ENCODE results near the gene ZSWIM3.

The ZSWIM3 gene

DNA sequence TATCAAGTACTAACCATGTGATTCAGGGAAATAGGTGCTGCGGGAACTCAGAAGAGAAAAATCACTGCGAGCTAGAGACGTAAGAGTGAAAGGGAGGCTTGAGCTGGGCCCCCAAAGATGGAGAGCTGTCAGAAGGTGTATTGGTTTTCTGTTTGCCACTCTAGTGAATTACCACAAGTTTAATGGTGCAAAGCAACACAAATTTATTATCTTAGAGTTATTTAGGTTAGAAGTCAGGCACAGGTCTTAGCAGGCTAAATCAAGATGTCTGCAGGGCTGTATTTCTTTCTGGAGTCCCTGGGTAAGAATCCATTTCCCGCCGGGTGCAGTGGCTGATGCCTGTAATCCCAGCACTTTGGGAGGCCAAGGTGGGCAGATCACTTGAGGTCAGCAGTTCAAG lies 2.5 kb downstream of the ZSWIM3 start:
- peaks cover 0 to 2% of the 10 kb centered on the region in 2 donors for H3K36me3 ChIP-seq (ENCODE audit: control insufficient read depth in 2 of 2, insufficient read depth in 2 of 2, low read length in 2 of 2)
- peaks cover 24 to 27% of the 10 kb centered on the region in 2 donors for H3K4me1 ChIP-seq (ENCODE audit: control insufficient read depth in 2 of 2, insufficient read depth in 2 of 2, low read length in 2 of 2)
- no peak overlapping the region for H3K4me3 ChIP-seq (ENCODE audit: low read length in 2 of 2)

DNA sequence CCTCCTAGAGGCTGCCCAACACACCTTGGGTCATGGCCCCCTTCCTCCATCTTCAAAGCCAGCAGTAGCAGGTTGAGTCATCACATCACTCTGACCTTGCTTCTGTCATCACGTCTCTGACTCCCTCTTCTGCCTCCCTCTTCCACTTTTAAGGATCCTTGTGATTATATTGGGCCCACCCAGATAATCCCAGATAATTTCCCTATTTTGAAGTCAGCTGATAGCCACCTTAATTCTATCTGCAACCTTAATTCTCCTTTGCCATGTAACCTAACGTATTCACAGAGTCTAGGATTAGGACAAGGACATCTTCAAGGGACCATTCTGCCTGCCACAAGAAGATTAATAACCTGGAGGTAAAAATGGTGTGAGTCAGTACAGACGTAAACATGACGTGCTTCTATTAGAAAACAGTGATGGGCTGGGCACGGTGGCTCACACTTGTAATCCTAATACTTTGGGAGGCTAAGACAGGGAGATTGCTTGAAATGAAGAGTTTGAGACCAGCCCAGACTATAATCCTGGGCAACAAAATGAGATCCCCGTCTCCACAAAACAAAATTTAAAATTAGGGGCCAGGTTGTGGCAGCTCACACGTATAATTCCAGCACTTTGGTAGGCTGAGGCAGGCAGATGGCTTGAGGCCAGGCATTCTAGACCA lies 3.3 kb downstream of the ZSWIM3 start:
- Histone ChIP-seq H3K4me1 (ENCODE audit: control insufficient read depth in 2 of 2, insufficient read depth in 2 of 2, low read length in 2 of 2) (peaks cover 22% of the 10 kb centered on the region in 2 donors), H3K36me3 (ENCODE audit: control insufficient read depth in 2 of 2, insufficient read depth in 2 of 2, low read length in 2 of 2) (no peaks in the 10 kb centered on the region), H3K4me3 (ENCODE audit: low read length in 2 of 2) (no peak overlapping the region), H3K9ac (ENCODE audit: low read depth in 1 of 2, low read length in 2 of 2) (no peak overlapping the region), H3K27ac (ENCODE audit: low read depth in 2 of 2, low read length in 2 of 2) (peak overlapping the region; percentile 43 to 57), H3K27me3 (ENCODE audit: control insufficient read depth in 2 of 2, insufficient read depth in 2 of 2, low read length in 2 of 2) (no peaks in the 10 kb centered on the region), H3K9me3 (ENCODE audit: control insufficient read depth in 2 of 2, low read length in 2 of 2) (no peaks in the 10 kb centered on the region)

More for the DNA sequence above, 2.5 kb downstream of the ZSWIM3 start:
- Histone ChIP-seq H3K27me3 (ENCODE audit: control insufficient read depth in 2 of 2, insufficient read depth in 2 of 2, low read length in 2 of 2) (no peaks in the 10 kb centered on the region), H3K9ac (ENCODE audit: low read depth in 1 of 2, low read length in 2 of 2) (no peak overlapping the region), H3K9me3 (ENCODE audit: control insufficient read depth in 2 of 2, low read length in 2 of 2) (no peaks in the 10 kb centered on the region), H3K27ac (ENCODE audit: low read depth in 2 of 2, low read length in 2 of 2) (no peak overlapping the region)

DNA sequence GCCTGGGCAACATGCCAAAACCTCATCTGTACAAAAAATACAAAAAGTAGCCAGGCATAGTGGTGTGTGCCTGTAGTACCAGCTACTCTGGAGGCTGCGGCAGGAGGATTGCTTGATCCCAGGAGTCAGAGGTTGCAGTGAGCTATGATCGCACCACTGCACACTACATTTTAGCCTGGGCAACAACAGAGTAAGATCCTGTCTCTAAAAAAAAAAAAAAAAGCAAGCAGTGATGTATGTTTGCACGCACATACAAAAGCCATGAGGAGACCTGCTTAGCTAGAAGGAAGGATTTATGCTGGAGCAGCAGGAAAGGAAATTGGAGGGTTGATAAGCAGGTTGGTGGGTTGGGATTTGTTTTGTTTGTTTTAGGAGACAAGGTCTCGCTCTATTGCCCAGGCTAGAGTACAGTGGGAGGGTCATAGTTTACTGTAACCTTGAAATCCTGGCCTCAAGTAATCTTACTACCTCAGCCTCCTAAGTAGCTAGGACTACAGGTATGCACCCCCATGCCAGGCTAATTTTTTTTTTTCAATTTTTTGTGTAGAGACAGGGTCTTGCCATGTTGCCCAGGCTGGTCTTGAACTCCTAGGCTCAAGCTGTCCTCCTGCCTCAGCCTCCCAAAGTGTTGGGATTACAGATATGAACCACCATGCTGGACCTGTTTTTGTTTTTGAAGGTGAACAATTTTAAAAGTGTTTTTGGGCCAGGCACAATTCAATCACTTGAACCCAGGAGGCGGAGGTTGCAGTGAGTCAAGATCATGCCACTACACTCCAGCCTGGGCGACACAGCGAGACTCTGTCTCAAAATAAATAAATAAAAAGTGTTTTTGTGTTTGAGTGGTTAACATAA lies 4.0 kb downstream of the ZSWIM3 start:
- Histone ChIP-seq H3K9me3 (ENCODE audit: control insufficient read depth in 2 of 2, low read length in 2 of 2) (no peaks in the 10 kb centered on the region), H3K27me3 (ENCODE audit: control insufficient read depth in 2 of 2, insufficient read depth in 2 of 2, low read length in 2 of 2) (no peaks in the 10 kb centered on the region), H3K4me1 (ENCODE audit: control insufficient read depth in 2 of 2, insufficient read depth in 2 of 2, low read length in 2 of 2) (peaks cover 16 to 20% of the 10 kb centered on the region in 2 donors), H3K9ac (ENCODE audit: low read depth in 1 of 2, low read length in 2 of 2) (no peak overlapping the region), H3K4me3 (ENCODE audit: low read length in 2 of 2) (no peak overlapping the region), H3K27ac (ENCODE audit: low read depth in 2 of 2, low read length in 2 of 2) (peak overlapping the region; percentile 43 to 57), H3K36me3 (ENCODE audit: control insufficient read depth in 2 of 2, insufficient read depth in 2 of 2, low read length in 2 of 2) (no peaks in the 10 kb centered on the region)

DNA sequence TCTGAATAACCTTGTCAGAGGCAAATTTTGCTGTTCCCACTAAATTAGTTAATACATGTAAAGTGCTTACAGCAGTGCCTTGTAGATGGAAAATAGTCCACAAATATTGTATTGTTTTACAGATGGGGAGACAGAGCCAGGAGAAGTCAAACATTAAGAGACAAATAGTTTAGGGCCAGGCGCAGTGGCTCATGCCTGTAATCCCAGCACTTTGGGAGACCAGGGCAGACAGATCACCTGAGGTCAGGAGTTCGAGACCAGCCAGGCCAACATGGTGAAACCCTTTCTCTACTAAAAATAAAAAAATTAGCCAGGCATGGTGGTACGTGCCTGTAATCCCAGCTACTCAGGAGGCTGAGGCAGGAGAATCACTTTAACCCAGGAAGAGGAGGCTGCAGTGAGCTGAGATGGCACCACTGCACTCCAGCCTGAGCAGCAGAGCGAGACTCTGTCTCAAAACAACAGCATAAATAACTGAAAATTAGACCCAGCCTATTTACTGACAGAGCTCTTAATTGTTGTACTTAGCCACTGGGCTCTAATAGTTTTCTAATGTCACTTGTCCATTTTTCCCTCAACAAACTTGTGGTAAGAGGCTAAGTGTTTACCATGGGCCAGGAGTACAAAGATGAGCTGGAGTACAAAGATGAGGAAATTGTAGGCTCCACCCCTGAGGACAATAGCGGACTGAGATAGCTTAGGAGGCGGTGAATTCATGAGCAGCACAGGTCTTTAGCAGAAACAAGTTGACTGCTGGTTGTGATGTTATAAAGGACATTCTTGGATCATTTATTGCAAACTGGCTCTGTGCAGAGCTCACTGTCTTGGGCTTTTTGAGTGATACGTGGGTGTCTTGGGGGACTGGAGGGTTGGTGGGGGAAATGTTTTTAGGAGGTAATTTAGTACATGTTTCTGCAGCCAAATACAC lies 6.4 kb downstream of the ZSWIM3 start:
- peaks cover 11 to 24% of the 10 kb centered on the region in 2 donors for H3K4me1 ChIP-seq (ENCODE audit: control insufficient read depth in 2 of 2, insufficient read depth in 2 of 2, low read length in 2 of 2)
- peak overlapping the region in 1 of 2 donors; percentile 22 for H3K27ac ChIP-seq (ENCODE audit: low read depth in 2 of 2, low read length in 2 of 2)
- no peaks in the 10 kb centered on the region for H3K9me3 ChIP-seq (ENCODE audit: control insufficient read depth in 2 of 2, low read length in 2 of 2)
- H3K4me3 ChIP-seq (ENCODE audit: low read length in 2 of 2), result no peak overlapping the region
- H3K9ac ChIP-seq (ENCODE audit: low read depth in 1 of 2, low read length in 2 of 2), result no peak overlapping the region
- no peaks in the 10 kb centered on the region for H3K27me3 ChIP-seq (ENCODE audit: control insufficient read depth in 2 of 2, insufficient read depth in 2 of 2, low read length in 2 of 2)
- H3K36me3 ChIP-seq (ENCODE audit: control insufficient read depth in 2 of 2, insufficient read depth in 2 of 2, low read length in 2 of 2), result no peaks in the 10 kb centered on the region

DNA sequence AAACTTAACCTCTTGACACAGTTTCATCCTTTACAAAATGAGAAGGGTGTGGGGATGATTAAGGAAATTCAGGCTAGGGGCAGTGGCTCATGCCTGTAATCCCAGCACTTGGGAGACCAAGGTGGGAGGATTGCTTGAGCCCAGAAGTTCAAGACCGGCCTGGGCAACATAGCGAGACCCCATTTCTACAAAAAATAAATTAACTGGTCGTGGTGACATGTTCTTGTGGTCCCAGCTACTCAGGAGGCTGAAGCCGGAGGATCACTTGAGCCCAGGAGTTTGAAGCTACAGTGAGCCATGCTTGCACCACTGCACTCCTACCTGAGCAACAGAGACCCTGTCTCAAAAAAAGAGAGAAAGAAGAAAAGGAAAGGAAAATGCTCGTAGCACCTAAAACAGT lies 9.0 kb downstream of the ZSWIM3 start:
- H3K9ac ChIP-seq (ENCODE audit: low read depth in 1 of 2, low read length in 2 of 2), result no peak overlapping the region
- no peaks in the 10 kb centered on the region for H3K27me3 ChIP-seq (ENCODE audit: control insufficient read depth in 2 of 2, insufficient read depth in 2 of 2, low read length in 2 of 2)
- no peak overlapping the region for H3K4me3 ChIP-seq (ENCODE audit: low read length in 2 of 2)
- H3K9me3 ChIP-seq (ENCODE audit: control insufficient read depth in 2 of 2, low read length in 2 of 2), result no peaks in the 10 kb centered on the region
- peaks cover 4 to 17% of the 10 kb centered on the region in 2 donors for H3K4me1 ChIP-seq (ENCODE audit: control insufficient read depth in 2 of 2, insufficient read depth in 2 of 2, low read length in 2 of 2)
- H3K27ac ChIP-seq (ENCODE audit: low read depth in 2 of 2, low read length in 2 of 2), result peak overlapping the region in 1 of 2 donors; percentile 32
- no peaks in the 10 kb centered on the region for H3K36me3 ChIP-seq (ENCODE audit: control insufficient read depth in 2 of 2, insufficient read depth in 2 of 2, low read length in 2 of 2)

DNA sequence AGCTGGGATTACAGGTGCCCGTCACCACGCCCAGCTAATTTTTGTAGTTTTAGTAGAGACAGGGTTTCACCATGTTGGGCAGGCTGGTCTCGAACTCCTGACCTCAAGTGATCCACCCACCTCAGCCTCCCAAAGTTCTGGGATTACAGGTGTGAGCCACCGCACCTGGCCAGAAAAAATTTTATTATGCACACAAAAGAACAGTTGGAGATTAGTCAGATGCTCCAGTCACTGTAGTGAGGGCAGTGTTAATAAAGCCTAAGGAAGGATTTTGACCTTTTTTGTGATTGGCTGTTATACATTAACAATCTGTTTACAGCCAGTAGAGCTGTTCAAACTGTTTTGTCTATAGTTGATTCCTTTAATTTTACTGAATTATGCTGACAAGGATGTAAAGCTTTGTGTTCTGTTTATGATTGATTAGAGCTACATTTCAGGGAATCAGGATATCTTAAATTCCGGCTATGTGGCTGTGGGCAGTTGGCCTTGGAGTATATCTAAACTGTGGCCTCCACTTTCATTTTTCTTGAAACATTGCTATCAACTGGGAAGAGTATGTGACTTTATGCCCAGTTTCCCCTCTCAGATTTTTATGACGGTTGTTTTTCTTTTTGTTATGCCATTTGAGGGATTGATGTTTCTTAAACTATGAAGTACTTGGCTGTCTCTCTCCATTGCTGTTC lies 9.9 kb downstream of the ZSWIM3 start:
- Histone ChIP-seq H3K27ac (ENCODE audit: low read depth in 2 of 2, low read length in 2 of 2) (peak overlapping the region; percentile 49 to 62), H3K4me1 (ENCODE audit: control insufficient read depth in 2 of 2, insufficient read depth in 2 of 2, low read length in 2 of 2) (peaks cover 2 to 17% of the 10 kb centered on the region in 2 donors), H3K9ac (ENCODE audit: low read depth in 1 of 2, low read length in 2 of 2) (no peak overlapping the region), H3K36me3 (ENCODE audit: control insufficient read depth in 2 of 2, insufficient read depth in 2 of 2, low read length in 2 of 2) (no peaks in the 10 kb centered on the region), H3K4me3 (ENCODE audit: low read length in 2 of 2) (no peak overlapping the region), H3K9me3 (ENCODE audit: control insufficient read depth in 2 of 2, low read length in 2 of 2) (no peaks in the 10 kb centered on the region), H3K27me3 (ENCODE audit: control insufficient read depth in 2 of 2, insufficient read depth in 2 of 2, low read length in 2 of 2) (no peaks in the 10 kb centered on the region)

DNA sequence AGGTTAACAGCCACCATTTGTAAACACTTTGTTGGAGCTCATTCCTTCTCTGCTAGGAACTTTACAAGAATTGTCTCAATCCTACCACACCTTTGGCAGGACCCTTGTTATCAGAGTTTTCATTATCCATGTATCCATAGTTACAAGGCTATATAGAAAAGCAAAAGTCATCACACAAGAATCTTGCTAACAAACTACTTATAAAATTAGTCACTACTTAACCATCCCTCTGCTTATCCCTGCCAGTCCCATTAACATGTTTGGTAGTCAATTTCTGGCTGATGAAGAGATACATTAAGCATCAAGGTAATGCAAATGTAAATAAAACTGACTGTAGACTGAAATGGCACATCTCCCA lies 10.4 kb downstream of the ZSWIM3 start:
- Histone ChIP-seq H3K4me1 (ENCODE audit: control insufficient read depth in 2 of 2, insufficient read depth in 2 of 2, low read length in 2 of 2) (peaks cover 2 to 17% of the 10 kb centered on the region in 2 donors), H3K4me3 (ENCODE audit: low read length in 2 of 2) (no peak overlapping the region), H3K36me3 (ENCODE audit: control insufficient read depth in 2 of 2, insufficient read depth in 2 of 2, low read length in 2 of 2) (peaks cover 0 to 4% of the 10 kb centered on the region in 2 donors), H3K9me3 (ENCODE audit: control insufficient read depth in 2 of 2, low read length in 2 of 2) (no peaks in the 10 kb centered on the region), H3K27me3 (ENCODE audit: control insufficient read depth in 2 of 2, insufficient read depth in 2 of 2, low read length in 2 of 2) (no peaks in the 10 kb centered on the region), H3K27ac (ENCODE audit: low read depth in 2 of 2, low read length in 2 of 2) (peak overlapping the region; percentile 49 to 62), H3K9ac (ENCODE audit: low read depth in 1 of 2, low read length in 2 of 2) (no peak overlapping the region)

DNA sequence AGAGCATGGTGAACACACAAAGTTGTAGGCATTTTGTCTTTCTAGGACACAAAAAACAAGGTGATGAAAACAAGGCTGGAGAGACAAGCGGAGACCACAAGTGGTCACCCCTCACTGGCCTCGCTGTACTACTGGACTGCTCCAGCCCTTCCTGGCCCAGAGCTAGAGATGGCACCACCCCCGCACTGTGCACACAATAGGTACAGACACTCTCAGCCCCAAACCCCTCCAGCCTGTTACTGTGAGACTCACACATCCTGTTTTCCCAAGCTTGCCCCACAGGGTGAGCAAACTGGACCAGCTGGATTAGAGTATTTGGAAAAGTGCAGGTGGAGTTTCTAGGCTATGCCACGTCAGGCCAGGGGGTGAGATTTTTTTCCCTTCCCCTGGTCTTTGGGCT lies 15.2 kb downstream of the ZSWIM3 start:
- no peak overlapping the region for H3K9ac ChIP-seq (ENCODE audit: low read depth in 1 of 2, low read length in 2 of 2)
- no peak overlapping the region for H3K4me3 ChIP-seq (ENCODE audit: low read length in 2 of 2)
- H3K36me3 ChIP-seq (ENCODE audit: control insufficient read depth in 2 of 2, insufficient read depth in 2 of 2, low read length in 2 of 2), result peaks cover 9 to 16% of the 10 kb centered on the region in 2 donors
- no peaks in the 10 kb centered on the region for H3K9me3 ChIP-seq (ENCODE audit: control insufficient read depth in 2 of 2, low read length in 2 of 2)
- no peak overlapping the region for H3K27ac ChIP-seq (ENCODE audit: low read depth in 2 of 2, low read length in 2 of 2)
- H3K27me3 ChIP-seq (ENCODE audit: control insufficient read depth in 2 of 2, insufficient read depth in 2 of 2, low read length in 2 of 2), result no peaks in the 10 kb centered on the region
- H3K4me1 ChIP-seq (ENCODE audit: control insufficient read depth in 2 of 2, insufficient read depth in 2 of 2, low read length in 2 of 2), result peaks cover 0 to 6% of the 10 kb centered on the region in 2 donors

DNA sequence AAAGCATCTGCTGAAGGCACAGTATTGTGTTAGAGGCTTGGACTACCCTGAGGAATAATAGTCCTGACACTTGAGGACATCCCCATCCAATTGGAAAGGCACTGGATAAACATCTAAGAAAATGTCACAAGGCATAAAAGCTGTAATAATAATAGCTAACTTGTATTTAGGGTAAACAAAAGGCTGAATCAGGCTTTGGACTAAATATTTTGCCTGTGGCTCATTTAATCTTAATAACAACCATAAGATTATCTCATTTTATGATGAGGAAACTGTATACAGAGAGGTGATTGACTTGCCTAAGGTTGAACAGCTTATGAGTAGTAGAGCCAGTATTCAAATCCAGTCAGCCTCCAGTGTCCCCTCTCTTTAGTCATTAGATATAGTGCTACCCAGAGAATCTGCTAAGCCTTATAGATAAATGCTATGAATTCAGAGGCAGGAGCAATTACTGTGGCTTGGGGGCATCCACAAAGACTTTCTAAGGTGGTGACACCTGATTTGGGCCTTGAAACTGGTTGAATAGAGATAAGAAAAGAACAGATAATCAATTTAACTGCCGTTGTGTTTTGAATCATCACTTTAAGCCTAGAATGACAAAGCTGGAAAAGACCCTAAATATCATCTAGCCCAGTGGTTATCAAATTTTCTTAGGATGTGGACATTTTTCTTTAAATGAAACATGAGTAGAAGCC lies 16.1 kb downstream of the ZSWIM3 start:
- Histone ChIP-seq H3K9me3 (ENCODE audit: control insufficient read depth in 2 of 2, low read length in 2 of 2) (no peaks in the 10 kb centered on the region), H3K4me3 (ENCODE audit: low read length in 2 of 2) (no peak overlapping the region), H3K4me1 (ENCODE audit: control insufficient read depth in 2 of 2, insufficient read depth in 2 of 2, low read length in 2 of 2) (no peaks in the 10 kb centered on the region), H3K36me3 (ENCODE audit: control insufficient read depth in 2 of 2, insufficient read depth in 2 of 2, low read length in 2 of 2) (peaks cover 14 to 25% of the 10 kb centered on the region in 2 donors), H3K9ac (ENCODE audit: low read depth in 1 of 2, low read length in 2 of 2) (no peak overlapping the region), H3K27ac (ENCODE audit: low read depth in 2 of 2, low read length in 2 of 2) (no peak overlapping the region), H3K27me3 (ENCODE audit: control insufficient read depth in 2 of 2, insufficient read depth in 2 of 2, low read length in 2 of 2) (no peaks in the 10 kb centered on the region)

Measured in mucosa of rectum (tissue), 2 donors.